Measurements from ENCODE around the gene GLS2. TPM values are rescaled to one million over a fixed set of nuclear protein-coding genes. Genes with fewer than 3 reads are reported as not detected.

GLS2 gene
- total RNA-seq, 2 donors from 2014 or later: 4.4 to 4.7 TPM

DNA sequence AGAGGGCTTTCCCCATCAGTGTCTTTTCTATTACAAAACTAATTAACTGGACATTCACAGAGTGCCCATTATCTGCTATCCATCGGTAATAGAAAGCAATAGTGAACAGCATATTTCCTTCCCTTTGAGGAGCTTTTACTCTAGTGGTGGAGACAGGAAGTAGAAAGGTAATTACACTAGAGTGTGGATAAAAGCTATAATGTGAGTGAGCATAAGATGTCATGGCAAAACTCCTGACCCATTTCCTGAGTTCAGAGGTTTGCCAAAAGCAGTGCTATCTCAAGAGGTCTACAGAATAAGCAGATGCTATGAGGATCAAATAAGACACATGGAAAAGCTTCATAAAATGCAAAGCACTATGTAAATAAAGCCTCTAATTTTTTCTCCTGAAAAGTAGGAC, 62.8 kb downstream of the GLS2 start:
- Mint-ChIP-seq H3K36me3 (peaks cover 52 to 53% of the 10 kb centered on the region in 2 donors), H3K27ac (peak overlapping the region in 1 of 2 donors; percentile 58), H3K9me3 (no peaks in the 10 kb centered on the region)
- ATAC-seq (no peak), DNase-seq (ENCODE audit: low spot score in 2 of 2) (no peak)

Other genes with a start within 250 kb of the GLS2 start
- gene ANKRD52, start 229.8 kb downstream of the GLS2 start, total RNA-seq: 10 to 100 TPM; 26.4 to 35.8 TPM
- gene COQ10A, start 221.2 kb downstream of the GLS2 start, total RNA-seq: 1 to 10 TPM; 5.2 to 6.3 TPM
- gene CS, start 187.8 kb downstream of the GLS2 start, total RNA-seq: 100 to 1,000 TPM; 319 to 351 TPM
- gene CNPY2, start 172.2 kb downstream of the GLS2 start, total RNA-seq: 100 to 1,000 TPM in 1 of 2 donors, 10 to 100 TPM in 1; 58.2 to 112 TPM
- 10 to 100 TPM; 54.0 to 71.4 TPM for gene PAN2, start 154.2 kb downstream of the GLS2 start, total RNA-seq
- gene IL23A, start 149.3 kb downstream of the GLS2 start, total RNA-seq: 10 to 100 TPM in 1 of 2 donors, 1 to 10 TPM in 1; 9.6 to 20.9 TPM
- 100 to 1,000 TPM; 170 to 172 TPM for gene STAT2, start 128.1 kb downstream of the GLS2 start, total RNA-seq
- not detected for gene APOF, start 125.3 kb downstream of the GLS2 start, total RNA-seq
- 10 to 100 TPM; 60.4 to 61.6 TPM for gene TIMELESS, start 38.7 kb downstream of the GLS2 start, total RNA-seq
- not detected for gene MIP, start 33.5 kb downstream of the GLS2 start, total RNA-seq
- 1 to 10 TPM; 3.4 to 3.9 TPM for gene SPRYD4, start 19.6 kb downstream of the GLS2 start, total RNA-seq
- gene RBMS2, start 33.7 kb upstream of the GLS2 start, total RNA-seq: 1 to 10 TPM; 2.5 to 6.2 TPM
- gene BAZ2A, start 142.2 kb upstream of the GLS2 start, total RNA-seq: 100 to 1,000 TPM in 1 of 2 donors, 10 to 100 TPM in 1; 92.0 to 113 TPM
- gene ATP5F1B, start 157.8 kb upstream of the GLS2 start, total RNA-seq: 100 to 1,000 TPM; 788 to 897 TPM
- gene PTGES3, start 200.1 kb upstream of the GLS2 start, total RNA-seq: 100 to 1,000 TPM; 285 to 294 TPM
- gene NACA, start 237.1 kb upstream of the GLS2 start, total RNA-seq: 1,000 to 10,000 TPM; 1,074 to 1,104 TPM